Measurements from ENCODE around the gene U2AF2.

The U2AF2 gene

DNA sequence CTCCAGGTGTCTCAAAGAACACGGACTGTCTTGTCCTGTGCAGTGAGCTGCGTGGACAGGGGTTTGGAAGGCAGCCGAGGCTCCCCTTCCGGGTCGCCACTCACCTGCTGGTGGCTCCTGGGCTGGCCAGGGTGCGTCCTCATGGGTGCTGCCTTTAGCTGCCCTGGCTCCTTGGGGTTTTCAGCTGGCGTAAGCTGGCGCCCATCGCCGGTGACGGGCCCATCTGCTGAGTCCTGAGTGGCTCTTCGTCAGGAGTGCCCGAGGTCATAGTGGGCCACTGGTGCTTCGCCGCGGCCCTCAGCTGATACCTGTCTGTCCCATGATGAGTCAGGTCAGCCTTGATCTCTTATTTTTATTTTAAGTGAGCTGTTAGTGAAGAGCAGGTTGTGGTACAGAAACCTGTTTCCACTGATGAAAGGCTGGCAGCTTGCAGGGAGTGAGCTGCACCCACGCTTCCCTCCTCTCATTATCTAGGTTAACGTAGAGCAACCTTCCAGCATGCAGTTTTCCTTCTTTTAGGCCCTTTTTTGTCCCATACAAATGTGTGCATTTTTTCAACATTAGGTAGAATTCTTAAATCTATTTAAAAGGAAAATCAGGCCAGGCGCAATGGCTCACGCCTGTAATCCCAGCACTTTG, 38.6 kb downstream of the U2AF2 start:
- DNase-seq = no peak
- Histone ChIP-seq H3K4me1 (peaks cover 4% of the 10 kb centered on the region), H3K27me3 (no peaks in the 10 kb centered on the region), H3K36me3 (peaks cover 59% of the 10 kb centered on the region), H3K9me3 (no peaks in the 10 kb centered on the region), H3K4me3 (ENCODE audit: low read depth, low read length) (no peak overlapping the region)
- TF ChIP-seq, protein P1, sequence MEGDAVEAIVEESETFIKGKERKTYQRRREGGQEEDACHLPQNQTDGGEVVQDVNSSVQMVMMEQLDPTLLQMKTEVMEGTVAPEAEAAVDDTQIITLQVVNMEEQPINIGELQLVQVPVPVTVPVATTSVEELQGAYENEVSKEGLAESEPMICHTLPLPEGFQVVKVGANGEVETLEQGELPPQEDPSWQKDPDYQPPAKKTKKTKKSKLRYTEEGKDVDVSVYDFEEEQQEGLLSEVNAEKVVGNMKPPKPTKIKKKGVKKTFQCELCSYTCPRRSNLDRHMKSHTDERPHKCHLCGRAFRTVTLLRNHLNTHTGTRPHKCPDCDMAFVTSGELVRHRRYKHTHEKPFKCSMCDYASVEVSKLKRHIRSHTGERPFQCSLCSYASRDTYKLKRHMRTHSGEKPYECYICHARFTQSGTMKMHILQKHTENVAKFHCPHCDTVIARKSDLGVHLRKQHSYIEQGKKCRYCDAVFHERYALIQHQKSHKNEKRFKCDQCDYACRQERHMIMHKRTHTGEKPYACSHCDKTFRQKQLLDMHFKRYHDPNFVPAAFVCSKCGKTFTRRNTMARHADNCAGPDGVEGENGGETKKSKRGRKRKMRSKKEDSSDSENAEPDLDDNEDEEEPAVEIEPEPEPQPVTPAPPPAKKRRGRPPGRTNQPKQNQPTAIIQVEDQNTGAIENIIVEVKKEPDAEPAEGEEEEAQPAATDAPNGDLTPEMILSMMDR (IDR thresholded peaks at IDR 0.05; ENCODE audit: low read depth, low read length) = no peak

DNA sequence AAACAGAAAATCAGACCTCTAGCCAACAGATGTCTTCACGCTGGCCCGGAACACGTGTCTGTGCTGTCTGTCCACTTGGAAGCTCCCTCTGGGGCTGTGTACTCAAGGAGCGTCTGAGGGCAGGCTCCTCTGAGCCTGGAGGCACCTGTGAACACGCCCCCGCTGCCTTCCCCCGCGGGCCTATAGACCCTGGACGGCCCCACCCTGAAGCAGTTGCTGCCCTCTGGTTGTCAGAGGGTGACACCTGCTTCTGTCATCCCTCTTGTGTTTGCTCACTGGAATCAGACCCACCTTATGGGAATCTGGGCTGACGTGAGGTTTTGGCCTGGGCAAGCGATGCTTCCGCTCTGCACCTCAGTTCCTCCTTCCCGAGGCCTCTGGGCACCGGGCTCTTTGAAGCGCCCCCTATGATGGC, 39.4 kb downstream of the U2AF2 start:
- Histone ChIP-seq H3K36me3 (peaks cover 54% of the 10 kb centered on the region), H3K9me3 (no peaks in the 10 kb centered on the region), H3K4me1 (peaks cover 1% of the 10 kb centered on the region; the same call in 1 of the 2 replicates), H3K4me3 (ENCODE audit: low read depth, low read length) (no peak overlapping the region), H3K27me3 (no peaks in the 10 kb centered on the region)
- TF ChIP-seq, protein P1 (IDR thresholded peaks at IDR 0.05; ENCODE audit: low read depth, low read length) = no peak
- no peak for DNase-seq

DNA sequence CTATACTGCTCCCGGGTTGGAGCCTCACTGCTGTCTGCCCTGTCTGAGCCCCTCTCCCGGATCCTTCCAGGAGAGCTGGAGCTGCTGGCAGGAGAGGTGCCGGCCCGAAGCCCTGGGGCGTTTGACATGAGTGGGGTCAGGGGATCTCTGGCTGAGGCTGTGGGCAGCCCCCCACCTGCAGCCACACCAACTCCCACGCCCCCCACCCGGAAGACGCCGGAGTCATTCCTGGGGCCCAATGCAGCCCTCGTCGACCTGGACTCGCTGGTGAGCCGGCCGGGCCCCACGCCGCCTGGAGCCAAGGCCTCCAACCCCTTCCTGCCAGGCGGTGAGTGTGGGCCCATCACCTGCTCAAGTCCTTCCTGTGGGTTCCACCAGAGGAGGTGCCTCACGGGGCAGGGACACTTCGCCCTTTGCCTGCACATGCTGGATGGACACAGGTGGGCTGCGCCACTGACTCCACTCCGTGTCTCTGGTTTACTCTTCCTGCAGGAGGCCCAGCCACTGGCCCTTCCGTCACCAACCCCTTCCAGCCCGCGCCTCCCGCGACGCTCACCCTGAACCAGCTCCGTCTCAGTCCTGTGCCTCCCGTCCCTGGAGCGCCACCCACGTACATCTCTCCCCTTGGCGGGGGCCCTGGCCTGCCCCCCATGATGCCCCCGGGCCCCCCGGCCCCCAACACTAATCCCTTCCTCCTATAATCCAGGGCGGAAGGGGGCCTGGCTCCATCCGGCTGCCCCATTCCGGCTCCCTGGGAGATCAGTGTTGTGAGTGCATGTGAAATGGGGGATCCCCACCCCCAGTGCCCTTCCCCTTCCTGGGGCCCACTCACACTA, 40.0 kb downstream of the U2AF2 start:
- Histone ChIP-seq H3K27me3 (no peaks in the 10 kb centered on the region), H3K4me1 (no peaks in the 10 kb centered on the region), H3K9me3 (no peaks in the 10 kb centered on the region), H3K36me3 (peaks cover 48% of the 10 kb centered on the region), H3K4me3 (ENCODE audit: low read depth, low read length) (no peak overlapping the region)
- TF ChIP-seq, protein P1 (IDR thresholded peaks at IDR 0.05; ENCODE audit: low read depth, low read length) = no peak
- no peak for DNase-seq

DNA sequence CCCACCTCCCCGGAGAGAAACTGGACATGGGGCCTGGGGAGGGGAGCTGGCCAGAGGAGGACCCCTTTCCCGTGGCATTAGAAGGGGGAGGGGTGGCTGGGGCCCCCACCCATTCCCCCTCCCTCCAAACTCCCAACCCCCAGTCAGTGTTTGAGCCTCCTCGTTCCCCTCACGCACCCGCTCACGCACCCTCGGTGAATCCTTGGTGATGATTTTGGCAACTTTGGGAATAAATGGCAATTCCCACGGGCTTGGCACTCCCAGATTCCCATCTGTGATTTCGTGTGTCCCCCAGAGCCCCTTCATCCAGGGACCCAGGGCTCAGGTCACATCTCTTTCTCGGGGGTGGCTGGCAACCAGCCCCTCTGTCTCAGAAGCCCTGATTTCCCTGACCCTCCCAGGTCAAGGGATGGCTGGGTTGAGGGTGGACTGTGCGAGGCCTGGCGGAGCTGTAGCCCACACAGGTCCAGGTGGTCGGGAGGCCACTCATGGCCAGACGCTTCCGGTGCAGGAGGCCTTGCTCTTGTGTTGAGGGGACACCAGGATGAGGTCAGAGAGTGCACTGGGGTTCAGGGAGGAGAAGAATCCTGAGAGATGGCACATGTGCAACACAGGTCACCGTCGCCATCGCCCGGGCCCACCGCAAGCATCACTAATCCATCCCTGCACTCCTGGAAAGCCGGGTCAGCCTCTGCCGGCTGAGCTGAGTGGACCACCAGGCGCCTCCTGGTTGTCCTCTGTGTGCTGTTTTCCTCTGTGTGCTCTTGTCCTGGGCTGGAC, 40.9 kb downstream of the U2AF2 start:
- H3K36me3 ChIP-seq = peaks cover 40% of the 10 kb centered on the region
- DNase-seq = no peak
- no peaks in the 10 kb centered on the region for H3K9me3 ChIP-seq
- no peak overlapping the region for H3K4me3 ChIP-seq (ENCODE audit: low read depth, low read length)
- H3K27me3 ChIP-seq = no peaks in the 10 kb centered on the region
- H3K4me1 ChIP-seq = no peaks in the 10 kb centered on the region
- TF ChIP-seq, protein P1 (IDR thresholded peaks at IDR 0.05; ENCODE audit: low read depth, low read length) = no peak

DNA sequence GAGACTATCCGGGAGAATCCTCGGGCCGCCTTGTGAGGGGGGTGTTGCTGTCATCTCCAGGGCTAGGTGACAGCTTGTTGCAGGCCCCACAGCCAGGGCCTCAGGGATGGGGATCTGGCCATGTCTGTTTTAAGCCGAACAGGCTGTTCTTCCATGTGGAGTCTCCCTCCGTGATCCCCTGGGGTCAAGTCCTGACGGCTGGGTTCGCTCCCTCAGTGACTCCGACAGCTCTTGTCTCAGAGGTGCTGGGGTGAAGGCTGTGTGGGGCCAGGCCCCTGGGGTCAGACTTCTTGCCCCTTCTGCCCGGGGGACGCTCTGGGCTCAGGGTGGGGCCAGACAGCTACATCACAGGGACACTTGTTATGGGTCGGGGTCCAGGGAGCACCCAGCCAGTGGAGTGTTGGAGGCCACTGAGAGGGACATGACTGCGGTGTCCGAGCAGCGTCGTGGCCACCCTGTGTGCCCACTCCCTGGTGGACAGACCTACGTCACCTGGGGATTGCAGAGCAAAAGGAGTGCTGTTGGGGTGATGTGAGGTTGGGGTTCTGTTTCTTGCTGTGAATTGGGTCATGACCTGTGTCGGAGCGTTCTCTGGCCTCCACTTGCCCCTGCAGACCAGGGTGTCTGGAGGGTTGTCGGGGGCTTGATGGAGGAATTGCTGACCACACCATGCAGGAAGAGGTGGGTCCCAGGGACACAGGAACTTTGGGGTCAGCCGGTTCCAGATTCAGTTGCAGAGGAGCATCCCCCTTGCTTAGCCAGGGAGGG, 41.6 kb downstream of the U2AF2 start:
- no peaks in the 10 kb centered on the region for H3K9me3 ChIP-seq
- no peak overlapping the region for H3K4me3 ChIP-seq (ENCODE audit: low read depth, low read length)
- TF ChIP-seq, protein P1 (IDR thresholded peaks at IDR 0.05; ENCODE audit: low read depth, low read length) = no peak
- no peak for DNase-seq
- H3K36me3 ChIP-seq = peaks cover 35% of the 10 kb centered on the region
- no peaks in the 10 kb centered on the region for H3K27me3 ChIP-seq
- H3K4me1 ChIP-seq = no peaks in the 10 kb centered on the region
